Stimulated activated CD8-positive, alpha-beta memory T cell treated with anti-CD3 and anti-CD28 coated beads, Interleukin-12 subunit alpha, Interleukin-12 subunit beta, amount 100 ng/mL, for 1 hour (primary cell): Measurements from ENCODE around the gene INTS13.
"Not testable (repeated sequence)": the region's sequence is repeated elsewhere in the genome, so short reads cannot be mapped to it uniquely, and the experiment has no call there.

ENCODE experiments used
- DNase-seq: peaks from one replicate; pipeline ENCODE4 v3.0.0-alpha.2; 2020; ENCODE audit warnings: low read depth

INTS13 gene

DNA sequence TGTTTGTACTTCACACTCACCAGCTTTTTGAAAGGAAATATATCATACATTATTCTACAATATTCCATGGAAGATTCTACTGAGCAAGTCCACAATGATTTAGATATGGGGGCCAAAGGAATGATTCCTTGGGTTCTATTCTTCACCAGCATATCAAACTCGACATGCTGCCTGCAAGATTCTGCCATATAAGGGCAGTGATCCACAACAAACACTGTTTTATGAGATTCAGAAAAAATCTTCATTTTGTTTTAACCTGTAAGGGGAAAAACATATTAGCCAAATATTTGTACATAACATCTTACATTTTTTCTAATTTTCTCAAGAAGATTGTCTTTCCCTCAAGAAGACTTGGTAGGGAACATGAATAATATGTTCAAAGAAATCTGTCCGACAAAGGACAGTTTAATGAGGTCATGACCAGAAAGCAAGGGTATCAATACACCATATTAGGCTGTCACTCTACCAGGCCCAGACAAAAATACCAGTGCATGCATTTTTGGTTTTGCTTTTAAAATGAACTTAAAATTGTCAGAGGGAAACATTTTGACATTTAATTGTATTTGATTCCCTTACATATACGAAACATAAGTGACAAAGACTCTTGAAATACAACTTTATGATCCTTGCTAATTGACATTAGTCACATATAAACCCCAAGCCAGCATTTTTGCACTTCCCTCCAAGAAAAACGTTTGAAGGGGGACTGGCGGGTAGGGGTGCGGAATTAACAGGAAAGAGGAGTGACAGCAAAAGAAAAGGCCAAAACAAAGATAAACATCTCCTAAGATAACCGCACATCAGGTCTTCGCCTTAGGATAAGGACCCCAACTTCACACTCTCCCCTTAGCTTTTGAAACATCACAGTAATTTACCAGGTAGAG lies 980 bp downstream of the INTS13 start:
- no peak for DNase-seq

DNA sequence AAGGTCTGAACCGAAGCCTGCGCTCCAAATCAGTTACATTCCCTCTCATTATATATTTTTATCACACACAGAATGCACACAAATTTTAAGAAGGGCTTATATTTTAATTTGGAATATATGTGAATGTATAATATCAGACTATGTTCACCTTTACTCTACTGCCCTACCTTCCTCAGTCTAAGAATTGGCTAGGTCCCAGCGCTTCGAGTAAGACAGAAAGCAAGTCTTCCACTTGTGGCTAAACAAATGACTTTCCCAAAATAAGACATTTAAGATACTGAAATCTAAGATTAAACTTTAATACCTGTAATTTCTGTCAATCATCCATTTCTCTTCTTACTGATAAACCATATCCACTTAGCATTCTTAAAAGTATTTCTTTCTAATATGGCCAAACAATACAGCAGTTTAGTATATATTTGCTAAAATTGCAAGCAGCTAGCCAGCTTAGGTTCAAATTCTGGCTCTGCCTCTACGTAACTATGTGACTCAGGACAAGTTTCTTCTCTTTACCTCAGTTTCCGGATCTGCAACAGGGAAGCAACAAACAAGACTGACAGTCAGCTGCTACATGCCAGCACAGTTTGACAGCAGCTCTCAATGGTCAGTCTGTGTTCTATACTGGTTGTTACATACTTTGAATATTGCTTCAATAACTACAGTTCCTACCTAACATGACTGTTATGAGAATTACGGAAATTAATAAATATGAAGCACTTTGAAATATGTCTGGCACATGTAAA lies 2.0 kb downstream of the INTS13 start:
- no peak for DNase-seq

- no peak for DNase-seq
Observed at GRCh38 chr12:26929590-26929989, 8.2 kb downstream of the INTS13 start.

GRCh38 chr12:26928661-26929060 lies 9.1 kb downstream of the INTS13 start:
- DNase-seq, result no peak

DNA sequence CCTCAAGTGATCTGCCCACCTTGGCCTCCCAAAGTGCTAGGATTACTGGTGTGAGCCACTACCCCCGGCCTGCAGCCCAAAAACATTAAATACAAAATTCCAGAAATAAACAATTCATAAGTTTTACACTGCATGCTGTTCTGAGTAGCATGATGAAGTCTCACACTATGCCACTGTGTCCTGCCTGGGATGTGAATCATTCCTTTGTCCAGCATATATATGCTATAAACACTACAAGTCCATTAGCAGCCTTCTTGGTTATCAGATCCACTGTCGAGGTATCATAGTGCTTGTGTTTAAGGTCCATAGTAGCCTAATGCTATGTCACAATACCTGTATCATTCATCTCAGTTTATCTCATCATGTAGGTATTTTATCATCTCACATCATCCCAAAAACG lies 15.9 kb downstream of the INTS13 start:
- no peak for DNase-seq

- no peak for DNase-seq
Observed at GRCh38 chr12:26919216-26919555, 18.6 kb downstream of the INTS13 start.

DNA sequence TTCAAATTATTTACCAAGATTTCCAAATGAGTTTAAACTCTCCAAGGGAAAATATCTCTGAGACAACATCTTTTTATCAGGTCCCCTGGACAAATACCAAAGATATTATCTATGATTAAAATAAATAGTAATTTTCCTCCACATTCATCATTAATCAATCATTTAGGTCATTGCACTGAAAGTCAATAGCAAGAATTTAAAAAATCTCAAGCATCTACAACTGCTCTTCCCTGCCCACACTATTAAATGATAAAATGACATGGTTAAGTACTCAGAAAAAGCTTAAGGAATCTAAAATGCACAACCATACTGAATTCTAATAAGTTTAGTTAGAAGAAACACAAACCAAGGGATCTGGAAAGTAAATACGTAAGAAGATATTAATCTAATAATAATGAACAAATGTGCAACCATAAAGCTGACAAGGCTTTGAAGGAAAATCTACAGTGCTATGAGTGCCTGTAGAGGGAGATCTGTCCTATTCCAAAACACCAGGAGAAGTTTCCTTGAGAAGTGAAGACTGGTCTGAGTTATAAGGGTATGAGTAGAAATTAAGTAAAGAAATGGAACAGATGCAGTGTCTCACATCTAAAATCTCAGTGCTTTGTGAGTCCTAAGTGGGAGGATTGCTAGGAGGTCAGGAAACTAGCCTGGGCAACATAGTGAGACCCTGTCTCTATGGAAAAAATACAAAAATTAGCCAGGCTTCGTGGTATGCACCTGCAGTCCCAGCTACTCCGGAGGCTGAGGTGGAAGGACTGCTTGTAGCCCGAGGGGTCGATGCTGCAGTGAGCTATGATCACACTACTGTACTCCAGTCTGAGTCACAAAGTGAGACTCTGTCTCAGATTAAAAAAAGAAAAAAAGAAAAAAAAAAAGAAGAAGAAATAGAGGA lies 19.2 kb downstream of the INTS13 start:
- no peak for DNase-seq

GRCh38 chr12:26906704-26907103 lies 31.1 kb downstream of the INTS13 start:
- DNase-seq, result no peak

DNA sequence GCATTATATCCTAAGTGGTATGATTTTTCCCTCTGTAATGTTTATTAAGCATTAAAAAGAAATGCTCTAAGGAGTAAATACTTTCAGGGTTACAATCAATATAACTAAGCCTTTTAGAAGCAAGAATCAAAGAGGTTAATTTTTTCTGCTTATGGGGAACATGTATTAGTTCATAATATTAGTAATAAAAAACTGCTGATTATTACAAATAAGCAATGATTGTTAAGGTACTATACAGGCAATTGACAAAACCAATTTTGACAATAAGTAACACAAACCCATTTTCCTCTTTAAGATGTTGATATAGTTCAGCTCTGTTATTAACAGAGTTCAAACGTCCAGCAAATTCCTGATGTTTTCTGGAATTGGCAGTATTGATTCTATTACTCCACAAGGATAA lies 31.8 kb downstream of the INTS13 start:
- no peak for DNase-seq

GRCh38 chr12:26903396-26903795 lies 34.4 kb downstream of the INTS13 start:
- not testable (repeated sequence) for DNase-seq

GRCh38 chr12:26896913-26897312 lies 40.9 kb downstream of the INTS13 start:
- no peak for DNase-seq

- DNase-seq, result no peak
Observed at GRCh38 chr12:26895672-26896071, 42.1 kb downstream of the INTS13 start.

GRCh38 chr12:26891704-26892103 lies 46.1 kb downstream of the INTS13 start:
- no peak for DNase-seq

DNA sequence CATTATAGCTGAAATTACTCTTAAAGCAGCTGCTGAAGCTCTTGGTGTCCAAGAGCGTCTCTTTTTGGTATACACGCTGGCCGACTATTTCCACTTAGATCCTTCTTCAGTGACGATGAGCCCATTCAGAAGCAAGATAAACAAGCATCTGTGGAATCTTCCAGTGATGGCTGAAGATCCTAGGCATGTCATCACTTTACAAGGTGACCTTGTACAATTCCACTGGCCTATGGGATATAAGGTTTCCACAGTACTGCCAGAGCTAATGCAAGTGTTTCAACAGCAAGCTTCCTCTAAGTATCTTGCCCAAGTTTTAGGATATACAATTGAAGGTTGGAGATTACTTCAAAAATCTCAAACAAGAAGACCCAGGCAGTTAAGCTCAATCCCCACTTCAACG lies 47.0 kb downstream of the INTS13 start:
- DNase-seq, result no peak

DNA sequence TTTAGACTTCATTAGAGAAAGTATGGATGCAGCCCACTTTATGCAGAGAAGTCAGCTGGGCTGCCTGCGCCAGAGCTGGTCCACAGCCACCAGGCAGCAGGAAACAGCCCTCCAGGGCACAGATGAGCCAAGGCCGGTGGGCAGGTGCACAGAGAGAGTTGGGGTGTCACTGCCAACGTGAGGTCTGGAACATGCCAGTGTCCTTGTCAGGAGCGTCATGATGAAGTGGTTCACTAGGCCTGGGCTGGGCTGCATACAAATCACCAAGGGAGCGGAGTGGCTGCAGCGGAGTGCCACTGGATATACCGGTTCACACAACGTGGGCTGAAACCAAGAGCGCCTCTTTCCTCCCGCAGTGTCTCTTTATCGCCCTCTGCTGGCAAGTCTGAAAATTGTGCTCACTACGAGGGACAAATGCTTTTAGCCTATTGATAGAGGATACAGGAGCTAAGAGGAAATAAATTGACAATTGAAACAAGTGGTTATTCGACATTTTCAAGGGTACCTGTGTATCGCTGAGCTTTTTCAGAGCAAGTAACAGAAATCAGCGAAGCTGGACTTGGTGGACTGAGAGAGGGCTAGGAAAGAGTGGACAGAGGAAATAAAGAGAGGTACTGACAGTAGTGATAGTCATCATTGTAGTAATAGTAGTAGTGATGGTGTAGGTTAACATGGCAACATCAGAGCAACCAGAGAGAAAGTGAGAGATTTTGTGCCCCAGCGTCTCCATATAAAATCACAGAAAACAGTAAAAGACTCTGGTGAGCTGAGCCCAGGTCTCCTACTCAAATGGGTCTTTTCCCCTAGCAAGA lies 52.8 kb downstream of the INTS13 start:
- peak; percentile 75 for DNase-seq

DNA sequence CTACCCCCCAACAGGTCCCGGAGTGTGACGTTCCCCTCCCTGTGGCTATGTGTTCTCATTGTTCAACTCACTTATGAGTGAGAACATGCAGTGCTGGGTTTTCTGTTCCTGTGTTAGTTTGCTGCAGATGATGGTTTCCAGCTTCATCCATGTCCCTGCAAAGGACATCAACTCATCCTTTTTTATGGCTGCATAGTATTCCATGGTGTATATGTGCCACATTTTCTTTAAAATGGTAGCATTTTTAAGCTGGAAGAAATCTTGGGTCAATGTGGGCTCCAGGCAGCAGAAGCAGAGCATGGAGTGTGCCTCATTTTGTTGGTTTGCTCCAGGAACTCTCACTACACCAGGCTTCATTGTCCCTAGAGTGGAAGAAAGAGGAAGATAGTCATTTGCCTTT lies 57.2 kb downstream of the INTS13 start:
- no peak for DNase-seq

GRCh38 chr12:26878661-26879119 lies 59.1 kb downstream of the INTS13 start:
- DNase-seq, result no peak

DNA sequence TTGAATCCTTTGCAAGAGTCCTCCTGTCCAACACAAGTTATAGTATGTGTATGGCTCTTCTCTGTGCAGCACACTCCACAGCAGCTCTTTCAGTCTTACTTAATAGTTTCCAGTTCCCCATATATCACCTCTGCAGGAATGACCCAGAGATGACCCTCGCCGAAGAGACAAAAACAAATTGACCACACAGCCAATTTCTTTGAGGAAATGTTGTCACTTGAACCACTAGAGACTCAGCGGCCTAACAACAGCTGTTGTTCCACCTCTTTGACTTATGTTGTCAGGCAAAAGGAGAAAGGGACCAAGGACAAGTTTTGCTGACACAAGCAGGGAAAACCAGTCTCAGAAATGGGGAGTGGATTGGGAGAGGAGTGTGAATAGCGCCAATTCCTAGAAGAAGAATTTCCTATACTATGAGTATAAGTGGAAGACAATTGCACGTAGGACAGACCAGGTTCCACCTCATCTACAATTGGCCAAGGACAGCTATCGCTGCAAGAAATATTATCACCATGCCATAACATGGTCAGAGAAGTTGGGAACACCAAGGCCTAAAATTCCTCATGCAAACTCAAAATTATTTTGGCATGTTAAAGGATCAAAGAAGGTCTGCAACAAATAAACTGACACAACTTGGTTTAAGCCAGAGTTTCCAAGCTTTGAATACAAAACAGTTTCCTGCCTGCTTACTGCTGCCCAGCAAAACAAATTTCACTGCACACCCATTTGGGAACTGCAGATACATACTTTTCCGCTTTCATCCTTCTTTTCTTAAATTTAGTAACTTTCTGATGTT lies 63.1 kb downstream of the INTS13 start:
- DNase-seq, result no peak

DNA sequence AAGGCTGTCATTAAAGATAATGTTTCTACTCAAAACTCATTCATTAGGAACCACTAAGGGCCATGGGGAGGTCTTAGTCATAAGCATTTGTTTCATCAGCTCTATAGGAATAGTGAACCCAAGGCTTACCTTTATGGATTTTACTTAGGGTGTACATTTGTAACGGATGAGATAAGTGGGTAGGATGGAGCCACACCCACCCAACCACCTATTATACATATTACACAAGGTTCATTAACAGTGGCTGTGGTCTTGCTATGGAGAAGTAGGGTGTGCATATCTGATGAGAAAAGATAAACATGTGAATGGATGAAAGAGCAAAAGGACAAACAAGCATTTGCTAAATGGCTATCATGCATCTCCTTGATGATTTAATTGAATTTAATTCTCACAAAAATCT lies 65.2 kb downstream of the INTS13 start:
- DNase-seq, result no peak

DNA sequence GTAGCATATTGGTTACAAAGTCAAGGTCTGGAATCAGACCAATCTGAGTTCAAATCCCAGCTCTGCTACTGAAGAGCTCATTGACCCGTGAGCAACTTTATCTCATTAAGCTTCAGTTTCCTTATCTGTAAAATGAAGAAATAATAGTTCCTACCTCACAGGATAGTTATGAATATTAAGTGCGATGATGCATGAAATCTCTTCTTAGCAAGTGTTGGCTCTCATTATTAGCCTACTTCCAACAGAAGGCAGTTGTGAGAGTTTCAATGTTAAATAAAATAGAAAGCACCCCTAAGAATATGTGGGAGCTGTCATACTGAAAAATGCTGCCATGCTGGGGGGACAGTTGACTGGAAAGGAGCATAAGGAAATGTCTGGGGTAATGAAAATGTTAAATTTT lies 65.8 kb downstream of the INTS13 start:
- no peak for DNase-seq
